HL-60 (cell line): Measurements from ENCODE around the gene HSBP1.
A peak's percentile ranks its signal among the peaks of the same experiment; 100 is the strongest.

Experiments
- CTCF ChIP-seq: IDR thresholded peaks from one replicate; pipeline ENCODE4 v1.5.1; 2011; ENCODE audit warnings: low read length, control low read depth, inconsistent platforms; ENCODE audit not compliant: insufficient read depth
- SPI1 ChIP-seq: IDR thresholded peaks from 2 replicates; pipeline ENCODE4 v1.6.1; 2012; ENCODE audit warnings: low read depth, mild to moderate bottlenecking, borderline replicate concordance

- TF ChIP-seq CTCF (peak; percentile 82), SPI1 (no peak)
These were observed 18.6 kb downstream of the HSBP1 start for GRCh38 chr16:83826146-83826913.
